ENCODE results near the gene CRBN.

CRBN gene

GRCh38 chr3:3109407-3110298 is 69.8 kb downstream of the CRBN start:
- no peak for DNase-seq

- DNase-seq, result no peak
Measured at GRCh38 chr3:3107858-3108257, 71.6 kb downstream of the CRBN start.

- no peak for DNase-seq
Measured at GRCh38 chr3:3107181-3107580, 72.3 kb downstream of the CRBN start.

- no peak for DNase-seq
Measured at GRCh38 chr3:3105815-3106214, 73.7 kb downstream of the CRBN start.

- no peak for DNase-seq
Measured at GRCh38 chr3:3105246-3105645, 74.2 kb downstream of the CRBN start.

- DNase-seq, result no peak
Measured at GRCh38 chr3:3102751-3103150, 76.7 kb downstream of the CRBN start.

GRCh38 chr3:3101660-3102458 is 77.6 kb downstream of the CRBN start:
- DNase-seq, result no peak

Measured in effector CD4-positive, alpha-beta T cell (primary cell).